SK-N-SH (cell line): Measurements from ENCODE around the gene TLCD5.

Source experiments
- CTCF ChIP-seq: fragments of 200-600 bp; sonication (generic); IDR thresholded peaks from 2 replicates; pipeline ENCODE4 v1.6.1; 2017; ENCODE audit warnings: antibody characterized with exemption, mild to moderate bottlenecking, moderate library complexity
- EZH2phosphoT487 ChIP-seq: fragments of 200-600 bp; sonication (generic); IDR thresholded peaks from 2 replicates; pipeline ENCODE4 v1.6.1; 2017; ENCODE audit warnings: low read depth, mixed run types, mild to moderate bottlenecking, antibody characterized with exemption, moderate library complexity, borderline replicate concordance
- GATA2 ChIP-seq: sonication (generic); formaldehyde crosslinking; IDR thresholded peaks from 2 replicates; pipeline ENCODE4 v1.5.0; 2020; ENCODE audit warnings: mild to moderate bottlenecking, missing genetic modification reagents
- JUND ChIP-seq: IDR thresholded peaks from 2 replicates; pipeline ENCODE4 v1.4.0; 2012
- NRF1 ChIP-seq: IDR thresholded peaks from 2 replicates; pipeline ENCODE4 v1.6.1; 2012; ENCODE audit warnings: low read depth, mild to moderate bottlenecking, low read length
- POLR2AphosphoS5 ChIP-seq: IDR thresholded peaks from 2 replicates; pipeline ENCODE4 v1.6.1; 2012; ENCODE audit warnings: low read depth, low read length
- RCOR1 ChIP-seq: fragments of 150-350 bp; IDR thresholded peaks from 2 replicates; pipeline ENCODE4 v1.6.1; 2017; ENCODE audit warnings: antibody characterized with exemption, low read length
- SIN3A ChIP-seq: IDR thresholded peaks from 2 replicates; pipeline ENCODE4 v1.6.1; 2012; ENCODE audit warnings: low read depth, mild to moderate bottlenecking, low read length, moderate library complexity, borderline replicate concordance
- TAF1 ChIP-seq: IDR thresholded peaks from 2 replicates; pipeline ENCODE4 v1.6.1; 2012; ENCODE audit warnings: low read depth, mild to moderate bottlenecking, low read length, moderate library complexity, borderline replicate concordance
- TCF12 ChIP-seq: IDR thresholded peaks from 2 replicates; pipeline ENCODE4 v1.4.0; 2012
- TF ChIP-seq, protein P1 (sequence below): fragments of 150-350 bp; IDR thresholded peaks from 2 replicates; pipeline ENCODE4 v1.6.1; 2017; ENCODE audit warnings: antibody characterized with exemption, low read length, low read depth, borderline replicate concordance
- TF ChIP-seq, protein P2 (sequence below): IDR thresholded peaks from 2 replicates; pipeline ENCODE4 v1.6.1; 2012; ENCODE audit warnings: mild to moderate bottlenecking, low read depth, low read length, moderate library complexity
- TF ChIP-seq, protein P3 (sequence below): IDR thresholded peaks from 2 replicates; pipeline ENCODE4; 2012

- TF ChIP-seq GATA2 (CRISPR knock-in tag) (no peak), CTCF (no peak), EZH2phosphoT487 (no peak), TCF12 (no peak), TAF1 (no peak), POLR2AphosphoS5 (no peak), NRF1 (no peak), JUND (no peak), RCOR1 (no peak), SIN3A (no peak)
- TF ChIP-seq, protein P1, sequence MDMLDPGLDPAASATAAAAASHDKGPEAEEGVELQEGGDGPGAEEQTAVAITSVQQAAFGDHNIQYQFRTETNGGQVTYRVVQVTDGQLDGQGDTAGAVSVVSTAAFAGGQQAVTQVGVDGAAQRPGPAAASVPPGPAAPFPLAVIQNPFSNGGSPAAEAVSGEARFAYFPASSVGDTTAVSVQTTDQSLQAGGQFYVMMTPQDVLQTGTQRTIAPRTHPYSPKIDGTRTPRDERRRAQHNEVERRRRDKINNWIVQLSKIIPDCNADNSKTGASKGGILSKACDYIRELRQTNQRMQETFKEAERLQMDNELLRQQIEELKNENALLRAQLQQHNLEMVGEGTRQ: no peak
- TF ChIP-seq, protein P2, sequence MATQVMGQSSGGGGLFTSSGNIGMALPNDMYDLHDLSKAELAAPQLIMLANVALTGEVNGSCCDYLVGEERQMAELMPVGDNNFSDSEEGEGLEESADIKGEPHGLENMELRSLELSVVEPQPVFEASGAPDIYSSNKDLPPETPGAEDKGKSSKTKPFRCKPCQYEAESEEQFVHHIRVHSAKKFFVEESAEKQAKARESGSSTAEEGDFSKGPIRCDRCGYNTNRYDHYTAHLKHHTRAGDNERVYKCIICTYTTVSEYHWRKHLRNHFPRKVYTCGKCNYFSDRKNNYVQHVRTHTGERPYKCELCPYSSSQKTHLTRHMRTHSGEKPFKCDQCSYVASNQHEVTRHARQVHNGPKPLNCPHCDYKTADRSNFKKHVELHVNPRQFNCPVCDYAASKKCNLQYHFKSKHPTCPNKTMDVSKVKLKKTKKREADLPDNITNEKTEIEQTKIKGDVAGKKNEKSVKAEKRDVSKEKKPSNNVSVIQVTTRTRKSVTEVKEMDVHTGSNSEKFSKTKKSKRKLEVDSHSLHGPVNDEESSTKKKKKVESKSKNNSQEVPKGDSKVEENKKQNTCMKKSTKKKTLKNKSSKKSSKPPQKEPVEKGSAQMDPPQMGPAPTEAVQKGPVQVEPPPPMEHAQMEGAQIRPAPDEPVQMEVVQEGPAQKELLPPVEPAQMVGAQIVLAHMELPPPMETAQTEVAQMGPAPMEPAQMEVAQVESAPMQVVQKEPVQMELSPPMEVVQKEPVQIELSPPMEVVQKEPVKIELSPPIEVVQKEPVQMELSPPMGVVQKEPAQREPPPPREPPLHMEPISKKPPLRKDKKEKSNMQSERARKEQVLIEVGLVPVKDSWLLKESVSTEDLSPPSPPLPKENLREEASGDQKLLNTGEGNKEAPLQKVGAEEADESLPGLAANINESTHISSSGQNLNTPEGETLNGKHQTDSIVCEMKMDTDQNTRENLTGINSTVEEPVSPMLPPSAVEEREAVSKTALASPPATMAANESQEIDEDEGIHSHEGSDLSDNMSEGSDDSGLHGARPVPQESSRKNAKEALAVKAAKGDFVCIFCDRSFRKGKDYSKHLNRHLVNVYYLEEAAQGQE: no peak
- TF ChIP-seq, protein P3, sequence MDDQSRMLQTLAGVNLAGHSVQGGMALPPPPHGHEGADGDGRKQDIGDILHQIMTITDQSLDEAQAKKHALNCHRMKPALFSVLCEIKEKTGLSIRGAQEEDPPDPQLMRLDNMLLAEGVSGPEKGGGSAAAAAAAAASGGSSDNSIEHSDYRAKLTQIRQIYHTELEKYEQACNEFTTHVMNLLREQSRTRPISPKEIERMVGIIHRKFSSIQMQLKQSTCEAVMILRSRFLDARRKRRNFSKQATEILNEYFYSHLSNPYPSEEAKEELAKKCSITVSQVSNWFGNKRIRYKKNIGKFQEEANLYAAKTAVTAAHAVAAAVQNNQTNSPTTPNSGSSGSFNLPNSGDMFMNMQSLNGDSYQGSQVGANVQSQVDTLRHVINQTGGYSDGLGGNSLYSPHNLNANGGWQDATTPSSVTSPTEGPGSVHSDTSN: no peak
These were observed 40.8 kb upstream of the TLCD5 start for GRCh38 chr11:120284272-120284671.
